H1 (cell line): ENCODE results near the gene CD79A. TPM values are rescaled to one million over a fixed set of nuclear protein-coding genes. Genes with fewer than 3 reads are reported as not detected.

Experiments
- BACH1 ChIP-seq: IDR thresholded peaks from 2 replicates; pipeline ENCODE4 v1.6.1; 2012; ENCODE audit warnings: low read length, improper control_type of control experiment
- CTBP2 ChIP-seq: IDR thresholded peaks from 2 replicates; pipeline ENCODE4 v1.7.0; 2011; ENCODE audit warnings: borderline replicate concordance, mild to moderate bottlenecking, moderate library complexity, mixed read lengths, low read length; ENCODE audit not compliant: insufficient read depth, insufficient read length
- FOSL1 ChIP-seq: IDR thresholded peaks from 2 replicates; pipeline ENCODE4 v1.6.1; 2011; ENCODE audit warnings: mild to moderate bottlenecking, low read depth, low read length, moderate library complexity; ENCODE audit not compliant: insufficient read depth
- KDM4A ChIP-seq: IDR thresholded peaks from one replicate; pipeline ENCODE4 v1.7.1; 2012; ENCODE audit warnings: low read depth, mild to moderate bottlenecking, moderate library complexity, low read length, inconsistent platforms; ENCODE audit not compliant: severe bottlenecking
- POLR2A ChIP-seq, 2 experiments: IDR thresholded peaks; 1 replicate in 1 of 2; 2 replicates in 1 of 2; pipeline ENCODE4 v1.6.1; 2011; ENCODE audit warnings: low read depth in 2 of 2, low read length in 2 of 2, mild to moderate bottlenecking in 2 of 2; ENCODE audit errors: control extremely low read depth in 1 of 2
- RAD21 ChIP-seq, 2 experiments: IDR thresholded peaks in 1 of 2; conservative IDR thresholded peaks in 1 of 2; 2 replicates each; pipeline ENCODE4 v1.6.1; 2011; ENCODE audit warnings: low read depth in 2 of 2, low read length in 2 of 2, improper control_type of control experiment in 1 of 2, inconsistent platforms in 1 of 2, mild to moderate bottlenecking in 1 of 2, moderate library complexity in 1 of 2
- SIX5 ChIP-seq: IDR thresholded peaks from 2 replicates; pipeline ENCODE4 v1.6.1; 2011; ENCODE audit warnings: mild to moderate bottlenecking, low read depth, low read length
- SP1 ChIP-seq: IDR thresholded peaks from 2 replicates; pipeline ENCODE4 v1.6.1; 2011; ENCODE audit warnings: low read depth, low read length
- SRF ChIP-seq: IDR thresholded peaks from 2 replicates; pipeline ENCODE4 v1.6.1; 2011; ENCODE audit warnings: mild to moderate bottlenecking, low read depth, low read length, moderate library complexity
- TAF1 ChIP-seq: IDR thresholded peaks from 2 replicates; pipeline ENCODE4 v1.6.1; 2011; ENCODE audit warnings: mild to moderate bottlenecking, low read depth, low read length
- YY1 ChIP-seq: IDR thresholded peaks from 2 replicates; pipeline ENCODE4 v1.6.1; 2011; ENCODE audit warnings: low read depth, mild to moderate bottlenecking, low read length
- polyA plus RNA-seq, 7 experiments: library from polyadenylated mRNA; depleted of rRNA in 3 of 7; stranded (reverse) in 5 of 7; unstranded in 2 of 7; fragments of >200 nt in 5 of 7; fragments of 200-250 nt in 2 of 7; gene quantifications; 1 replicate in 5 of 7; 2 replicates in 1 of 7; 4 replicates in 1 of 7; pipeline versions ENCODE4 v1.2.1 to v1.2.3, GENCODE V29; 2011 to 2013; ENCODE audit warnings: missing spikeins in 2 of 7, mixed read lengths in 2 of 7
- total RNA-seq: library from RNA; stranded (reverse); fragmentation: NEBNext Ultra II Directional; extraction: Animal tissue kit (Norgen Biotek cat#: 25700); gene quantifications from 2 replicates; pipeline ENCODE4 v1.2.1, GENCODE V29; 2021

The CD79A gene
- total and polyA plus RNA-seq, 2 of the 8 experiments (the other 6 are each of a cell fraction or from before 2014, with no cell fraction given): 0.54 to 0.77 TPM

GRCh38 chr19:41859213-41859617 is 17.9 kb upstream of the CD79A start (continued):
- peak in 1 of 2 experiments; percentile 25; a peak in 3 of 4 replicates for TF ChIP-seq RAD21 (IDR thresholded peaks at IDR 0.05 in 1 of 2, conservative IDR thresholded peaks at IDR 0.05 in 1 of 2; ENCODE audit: low read depth in 2 of 2, low read length in 2 of 2)
- TF ChIP-seq KDM4A: no peak
- TF ChIP-seq BACH1: no peak
- no peak for TF ChIP-seq YY1
- TF ChIP-seq CTBP2: no peak
- no peak for TF ChIP-seq SIX5
- peak in 1 of 2 experiments; percentile 24; a peak in 2 of 3 replicates for TF ChIP-seq POLR2A (IDR thresholded peaks at IDR 0.05; ENCODE audit: control extremely low read depth in 1 of 2, low read depth in 2 of 2, low read length in 2 of 2)
- no peak for TF ChIP-seq SP1
- TF ChIP-seq FOSL1: no peak
- peak; percentile 60; the same call in 1 of the 2 replicates for TF ChIP-seq TAF1
- no peak for TF ChIP-seq SRF
